ENCODE data around the gene SPO11.

SPO11 gene

DNA sequence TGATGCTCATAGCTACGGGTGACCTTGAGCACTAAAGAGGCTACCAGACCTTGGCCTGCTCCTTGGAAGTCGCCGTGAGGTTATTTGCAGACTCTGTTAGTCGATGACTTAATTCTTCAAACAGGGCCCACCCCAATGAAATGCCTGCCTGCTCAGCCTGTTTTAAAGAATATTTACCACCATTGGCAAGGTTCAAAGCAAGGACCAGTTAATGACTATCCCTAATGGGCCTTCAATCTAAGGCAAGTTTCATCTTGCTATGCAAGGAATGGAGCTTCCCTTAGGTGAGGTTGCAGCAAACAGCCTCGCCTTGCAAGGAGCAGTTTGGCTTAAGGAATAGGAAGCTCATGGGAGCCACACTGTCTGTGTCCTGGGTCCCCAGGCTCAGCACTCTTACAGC is 22.9 kb upstream of the SPO11 start:
- ATAC-seq, result no peak
- TF ChIP-seq ZC3H10 (CRISPR knock-in tag; IDR thresholded peaks at IDR 0.05) (no peak), CSDC2 (CRISPR knock-in tag; IDR thresholded peaks at IDR 0.05) (no peak), SNAI2 (CRISPR knock-in tag; IDR thresholded peaks at IDR 0.05) (no peak), OSR1 (CRISPR knock-in tag; IDR thresholded peaks at IDR 0.05) (no peak), ZNF8 (CRISPR knock-in tag; IDR thresholded peaks at IDR 0.05) (no peak), ISL1 (CRISPR knock-in tag; IDR thresholded peaks at IDR 0.05) (no peak), RARB (CRISPR knock-in tag; IDR thresholded peaks at IDR 0.05) (no peak), ZFP3 (CRISPR knock-in tag; IDR thresholded peaks at IDR 0.05) (no peak), TCF4 (CRISPR knock-in tag; IDR thresholded peaks at IDR 0.05; ENCODE audit: borderline replicate concordance) (no peak), ARNTL (CRISPR knock-in tag; IDR thresholded peaks at IDR 0.05; ENCODE audit: borderline replicate concordance, low read depth) (no peak), PPARA (CRISPR knock-in tag; IDR thresholded peaks at IDR 0.05; ENCODE audit: borderline replicate concordance) (no peak), ZNF565 (CRISPR knock-in tag; conservative IDR thresholded peaks at IDR 0.05; ENCODE audit: low read depth) (no peak), BACH2 (CRISPR knock-in tag; IDR thresholded peaks at IDR 0.05; ENCODE audit: borderline replicate concordance) (no peak), ESRRG (CRISPR knock-in tag; IDR thresholded peaks at IDR 0.05) (no peak), GLIS3 (CRISPR knock-in tag; IDR thresholded peaks at IDR 0.05) (no peak), TOX (CRISPR knock-in tag; IDR thresholded peaks at IDR 0.05; ENCODE audit: borderline replicate concordance) (no peak)
- TF ChIP-seq, protein P1, sequence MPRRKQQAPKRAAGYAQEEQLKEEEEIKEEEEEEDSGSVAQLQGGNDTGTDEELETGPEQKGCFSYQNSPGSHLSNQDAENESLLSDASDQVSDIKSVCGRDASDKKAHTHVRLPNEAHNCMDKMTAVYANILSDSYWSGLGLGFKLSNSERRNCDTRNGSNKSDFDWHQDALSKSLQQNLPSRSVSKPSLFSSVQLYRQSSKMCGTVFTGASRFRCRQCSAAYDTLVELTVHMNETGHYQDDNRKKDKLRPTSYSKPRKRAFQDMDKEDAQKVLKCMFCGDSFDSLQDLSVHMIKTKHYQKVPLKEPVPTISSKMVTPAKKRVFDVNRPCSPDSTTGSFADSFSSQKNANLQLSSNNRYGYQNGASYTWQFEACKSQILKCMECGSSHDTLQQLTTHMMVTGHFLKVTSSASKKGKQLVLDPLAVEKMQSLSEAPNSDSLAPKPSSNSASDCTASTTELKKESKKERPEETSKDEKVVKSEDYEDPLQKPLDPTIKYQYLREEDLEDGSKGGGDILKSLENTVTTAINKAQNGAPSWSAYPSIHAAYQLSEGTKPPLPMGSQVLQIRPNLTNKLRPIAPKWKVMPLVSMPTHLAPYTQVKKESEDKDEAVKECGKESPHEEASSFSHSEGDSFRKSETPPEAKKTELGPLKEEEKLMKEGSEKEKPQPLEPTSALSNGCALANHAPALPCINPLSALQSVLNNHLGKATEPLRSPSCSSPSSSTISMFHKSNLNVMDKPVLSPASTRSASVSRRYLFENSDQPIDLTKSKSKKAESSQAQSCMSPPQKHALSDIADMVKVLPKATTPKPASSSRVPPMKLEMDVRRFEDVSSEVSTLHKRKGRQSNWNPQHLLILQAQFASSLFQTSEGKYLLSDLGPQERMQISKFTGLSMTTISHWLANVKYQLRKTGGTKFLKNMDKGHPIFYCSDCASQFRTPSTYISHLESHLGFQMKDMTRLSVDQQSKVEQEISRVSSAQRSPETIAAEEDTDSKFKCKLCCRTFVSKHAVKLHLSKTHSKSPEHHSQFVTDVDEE (CRISPR knock-in tag; IDR thresholded peaks at IDR 0.05), result no peak
- TF ChIP-seq, protein P2, sequence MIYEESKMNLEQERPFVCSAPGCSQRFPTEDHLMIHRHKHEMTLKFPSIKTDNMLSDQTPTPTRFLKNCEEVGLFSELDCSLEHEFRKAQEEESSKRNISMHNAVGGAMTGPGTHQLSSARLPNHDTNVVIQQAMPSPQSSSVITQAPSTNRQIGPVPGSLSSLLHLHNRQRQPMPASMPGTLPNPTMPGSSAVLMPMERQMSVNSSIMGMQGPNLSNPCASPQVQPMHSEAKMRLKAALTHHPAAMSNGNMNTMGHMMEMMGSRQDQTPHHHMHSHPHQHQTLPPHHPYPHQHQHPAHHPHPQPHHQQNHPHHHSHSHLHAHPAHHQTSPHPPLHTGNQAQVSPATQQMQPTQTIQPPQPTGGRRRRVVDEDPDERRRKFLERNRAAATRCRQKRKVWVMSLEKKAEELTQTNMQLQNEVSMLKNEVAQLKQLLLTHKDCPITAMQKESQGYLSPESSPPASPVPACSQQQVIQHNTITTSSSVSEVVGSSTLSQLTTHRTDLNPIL (CRISPR knock-in tag; IDR thresholded peaks at IDR 0.05; ENCODE audit: low read depth), result no peak
- TF ChIP-seq, protein P3, sequence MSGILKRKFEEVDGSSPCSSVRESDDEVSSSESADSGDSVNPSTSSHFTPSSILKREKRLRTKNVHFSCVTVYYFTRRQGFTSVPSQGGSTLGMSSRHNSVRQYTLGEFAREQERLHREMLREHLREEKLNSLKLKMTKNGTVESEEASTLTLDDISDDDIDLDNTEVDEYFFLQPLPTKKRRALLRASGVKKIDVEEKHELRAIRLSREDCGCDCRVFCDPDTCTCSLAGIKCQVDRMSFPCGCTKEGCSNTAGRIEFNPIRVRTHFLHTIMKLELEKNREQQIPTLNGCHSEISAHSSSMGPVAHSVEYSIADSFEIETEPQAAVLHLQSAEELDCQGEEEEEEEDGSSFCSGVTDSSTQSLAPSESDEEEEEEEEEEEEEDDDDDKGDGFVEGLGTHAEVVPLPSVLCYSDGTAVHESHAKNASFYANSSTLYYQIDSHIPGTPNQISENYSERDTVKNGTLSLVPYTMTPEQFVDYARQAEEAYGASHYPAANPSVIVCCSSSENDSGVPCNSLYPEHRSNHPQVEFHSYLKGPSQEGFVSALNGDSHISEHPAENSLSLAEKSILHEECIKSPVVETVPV (CRISPR knock-in tag; IDR thresholded peaks at IDR 0.05), result no peak
- TF ChIP-seq, protein P4, sequence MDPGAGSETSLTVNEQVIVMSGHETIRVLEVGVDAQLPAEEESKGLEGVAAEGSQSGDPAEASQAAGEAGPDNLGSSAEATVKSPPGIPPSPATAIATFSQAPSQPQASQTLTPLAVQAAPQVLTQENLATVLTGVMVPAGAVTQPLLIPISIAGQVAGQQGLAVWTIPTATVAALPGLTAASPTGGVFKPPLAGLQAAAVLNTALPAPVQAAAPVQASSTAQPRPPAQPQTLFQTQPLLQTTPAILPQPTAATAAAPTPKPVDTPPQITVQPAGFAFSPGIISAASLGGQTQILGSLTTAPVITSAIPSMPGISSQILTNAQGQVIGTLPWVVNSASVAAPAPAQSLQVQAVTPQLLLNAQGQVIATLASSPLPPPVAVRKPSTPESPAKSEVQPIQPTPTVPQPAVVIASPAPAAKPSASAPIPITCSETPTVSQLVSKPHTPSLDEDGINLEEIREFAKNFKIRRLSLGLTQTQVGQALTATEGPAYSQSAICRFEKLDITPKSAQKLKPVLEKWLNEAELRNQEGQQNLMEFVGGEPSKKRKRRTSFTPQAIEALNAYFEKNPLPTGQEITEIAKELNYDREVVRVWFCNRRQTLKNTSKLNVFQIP (CRISPR knock-in tag; IDR thresholded peaks at IDR 0.05; ENCODE audit: borderline replicate concordance, low read depth), result no peak

- no peak for ATAC-seq
- TF ChIP-seq, protein P1 (CRISPR knock-in tag; IDR thresholded peaks at IDR 0.05), result no peak
- TF ChIP-seq CSDC2 (CRISPR knock-in tag; IDR thresholded peaks at IDR 0.05), result no peak
- TF ChIP-seq, protein P2 (CRISPR knock-in tag; IDR thresholded peaks at IDR 0.05; ENCODE audit: low read depth), result no peak
- TF ChIP-seq ZFP30 (CRISPR knock-in tag; IDR thresholded peaks at IDR 0.05), result no peak
- TF ChIP-seq, protein P4 (CRISPR knock-in tag; IDR thresholded peaks at IDR 0.05; ENCODE audit: borderline replicate concordance, low read depth), result no peak
- TF ChIP-seq ISL1 (CRISPR knock-in tag; IDR thresholded peaks at IDR 0.05), result no peak
- no peak for TF ChIP-seq OSR1 (CRISPR knock-in tag; IDR thresholded peaks at IDR 0.05)
- no peak for TF ChIP-seq ZNF8 (CRISPR knock-in tag; IDR thresholded peaks at IDR 0.05)
- TF ChIP-seq ZC3H10 (CRISPR knock-in tag; IDR thresholded peaks at IDR 0.05), result no peak
- no peak for TF ChIP-seq RARB (CRISPR knock-in tag; IDR thresholded peaks at IDR 0.05)
Measured at GRCh38 chr20:57308451-57309271, 20.9 kb upstream of the SPO11 start.
